Fibroblast of lung (primary cell): Measurements from ENCODE around the gene HLF.

Experiments
- EZH2 ChIP-seq: IDR thresholded peaks from 2 replicates; pipeline ENCODE4 v1.5.1; 2012; ENCODE audit warnings: low read length, control low read depth, mild to moderate bottlenecking; ENCODE audit errors: missing control alignments
- TF ChIP-seq, protein P1 (sequence below), 2 donors: IDR thresholded peaks in 1 of 2; conservative IDR thresholded peaks in 1 of 2; 1 replicate in 1 of 2; 2 replicates in 1 of 2; pipeline ENCODE4 v1.5.1; 2011 to 2012; ENCODE audit warnings: low read length in 2 of 2, control low read depth in 1 of 2, inconsistent platforms in 1 of 2, low read depth in 1 of 2, mild to moderate bottlenecking in 1 of 2

GRCh38 chr17:55259684-55260111 lies 5.1 kb upstream of the HLF start:
- TF ChIP-seq, protein P1, sequence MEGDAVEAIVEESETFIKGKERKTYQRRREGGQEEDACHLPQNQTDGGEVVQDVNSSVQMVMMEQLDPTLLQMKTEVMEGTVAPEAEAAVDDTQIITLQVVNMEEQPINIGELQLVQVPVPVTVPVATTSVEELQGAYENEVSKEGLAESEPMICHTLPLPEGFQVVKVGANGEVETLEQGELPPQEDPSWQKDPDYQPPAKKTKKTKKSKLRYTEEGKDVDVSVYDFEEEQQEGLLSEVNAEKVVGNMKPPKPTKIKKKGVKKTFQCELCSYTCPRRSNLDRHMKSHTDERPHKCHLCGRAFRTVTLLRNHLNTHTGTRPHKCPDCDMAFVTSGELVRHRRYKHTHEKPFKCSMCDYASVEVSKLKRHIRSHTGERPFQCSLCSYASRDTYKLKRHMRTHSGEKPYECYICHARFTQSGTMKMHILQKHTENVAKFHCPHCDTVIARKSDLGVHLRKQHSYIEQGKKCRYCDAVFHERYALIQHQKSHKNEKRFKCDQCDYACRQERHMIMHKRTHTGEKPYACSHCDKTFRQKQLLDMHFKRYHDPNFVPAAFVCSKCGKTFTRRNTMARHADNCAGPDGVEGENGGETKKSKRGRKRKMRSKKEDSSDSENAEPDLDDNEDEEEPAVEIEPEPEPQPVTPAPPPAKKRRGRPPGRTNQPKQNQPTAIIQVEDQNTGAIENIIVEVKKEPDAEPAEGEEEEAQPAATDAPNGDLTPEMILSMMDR (conservative IDR thresholded peaks at IDR 0.05 in 1 of 2, IDR thresholded peaks at IDR 0.05 in 1 of 2; ENCODE audit: low read depth in 1 of 2, low read length in 2 of 2) = no peak
- TF ChIP-seq EZH2 = no peak
